ENCODE measurements around the gene PKP4. TPM values are rescaled to one million over a fixed set of nuclear protein-coding genes. Genes with fewer than 3 reads are reported as not detected.

Gene PKP4
- total and polyA plus RNA-seq, 2 of the 8 experiments (the other 6 are each of a cell fraction or from before 2014, with no cell fraction given): 48.2 to 88.0 TPM

- TF ChIP-seq CHD7 (IDR thresholded peaks at IDR 0.05; ENCODE audit: insufficient replicate concordance, low read length): no peak
- TF ChIP-seq MAFK (IDR thresholded peaks at IDR 0.05; ENCODE audit: low read depth, low read length): no peak
- no peak for TF ChIP-seq CBX5 (IDR thresholded peaks at IDR 0.05; ENCODE audit: low read depth, low read length)
- TF ChIP-seq CBX8 (IDR thresholded peaks at IDR 0.05; ENCODE audit: borderline replicate concordance, low read depth, low read length): no peak
- no peak for TF ChIP-seq ASH2L (IDR thresholded peaks at IDR 0.05; ENCODE audit: low read length)
- TF ChIP-seq KDM5A (IDR thresholded peaks at IDR 0.05; ENCODE audit: low read length): no peak
- TF ChIP-seq SIRT6 (IDR thresholded peaks at IDR 0.05; ENCODE audit: low read length): no peak
- TF ChIP-seq GTF2F1 (IDR thresholded peaks at IDR 0.05; ENCODE audit: borderline replicate concordance, low read depth, low read length): no peak
- no peak for TF ChIP-seq KDM1A (IDR thresholded peaks at IDR 0.05; ENCODE audit: borderline replicate concordance, low read length)
- TF ChIP-seq HDAC6 (IDR thresholded peaks at IDR 0.05; ENCODE audit: low read depth, low read length): no peak
- no peak for TF ChIP-seq TAF1 (IDR thresholded peaks at IDR 0.05; ENCODE audit: low read depth, low read length)
- TF ChIP-seq JUN (IDR thresholded peaks at IDR 0.05; ENCODE audit: low read depth, low read length): no peak
- no peak for TF ChIP-seq ZNF274 (IDR thresholded peaks at IDR 0.05; ENCODE audit: borderline replicate concordance, extremely low read depth, low read length)
These were observed 62.7 kb downstream of the PKP4 start (continued) for GRCh38 chr2:158519481-158519880.
